ENCODE measurements around the gene FLOT1. TPM values are rescaled to one million over a fixed set of nuclear protein-coding genes. Genes with fewer than 3 reads are reported as not detected.
A peak's percentile ranks its signal among the peaks of the same experiment; 100 is the strongest.

The FLOT1 gene
- total RNA-seq, 2 experiments from 2014 or later = 155 to 188 TPM

GRCh38 chr6:30744054-30744805 lies 1.7 kb upstream of the FLOT1 start, which contains the start of gene IER3:
Gene IER3 (minus strand): TSS chr6:30744547. CDS start chr6:30744518, 29 bp downstream.
- Mint-ChIP-seq H3K4me3 (peak within 1 kb of the TSS; percentile 96), H3K9me3 (ENCODE audit: low read depth) (no peaks in the 10 kb centered on the region), H3K27me3 (no peaks in the 10 kb centered on the region), H3K36me3 (ENCODE audit: low read depth) (peaks cover 48% of the 10 kb centered on the region), H3K4me1 (peaks cover 63% of the 10 kb centered on the region), H3K27ac (peak within 1 kb of the TSS; percentile 95)
- DNase-seq (peak; percentile 93), ATAC-seq (peak; percentile 47)
- CTCF ChIA-PET = interaction anchor here (0.7 to 1.5 kb wide), 5 partner anchors 18 to 350 kb away, joined by 3 to 9 read pairs (median 3); no protein-coding TSS in a partner anchor
- intact Hi-C loops (cut with DNase I, micrococcal nuclease) = loop anchor here (1.0 to 10.0 kb wide), 7 partner anchors 25 to 611 kb away; partner anchors contain the start of genes HLA-B (in 1 of the 2) and VARS2 (in 1 of the 2)
- POLR2A ChIA-PET = interaction anchor here (0.5 to 1.6 kb wide), 10 partner anchors 9 to 97 kb away, joined by 3 to 10 read pairs (median 4); partner anchors contain the start of gene MDC1

GRCh38 chr6:30743099-30744053 lies 889 bp upstream of the FLOT1 start:
- ATAC-seq (peak; percentile 10), DNase-seq (peak; percentile 70)
- H3K4me3 Mint-ChIP-seq = peak overlapping the region; percentile 96
- H3K4me1 Mint-ChIP-seq = peaks cover 67% of the 10 kb centered on the region
- CTCF ChIA-PET = interaction anchor here (0.6 to 1.5 kb wide), 5 partner anchors 14 to 77 kb away, joined by 3 to 9 read pairs (median 4); no protein-coding TSS in a partner anchor
- H3K27ac Mint-ChIP-seq = peak overlapping the region; percentile 95
- POLR2A ChIA-PET = interaction anchor here (0.6 to 1.4 kb wide), 4 partner anchors 8 to 141 kb away, joined by 3 to 9 read pairs (median 4); no protein-coding TSS in a partner anchor
- intact Hi-C loops (cut with DNase I, micrococcal nuclease) = loop anchor here (1.0 to 10.0 kb wide), 10 partner anchors 8 to 611 kb away; partner anchors contain the start of genes HLA-B (in 1 of the 2), TUBB (in 1 of the 2) and VARS2 (in 1 of the 2)
- H3K36me3 Mint-ChIP-seq (ENCODE audit: low read depth) = peaks cover 56% of the 10 kb centered on the region
- H3K27me3 Mint-ChIP-seq = no peaks in the 10 kb centered on the region
- H3K9me3 Mint-ChIP-seq (ENCODE audit: low read depth) = no peaks in the 10 kb centered on the region

GRCh38 chr6:30741789-30742315 lies 635 bp downstream of the FLOT1 start:
- Mint-ChIP-seq H3K27ac (peak overlapping the region; percentile 79), H3K4me3 (peak overlapping the region; percentile 96), H3K36me3 (ENCODE audit: low read depth) (peaks cover 71% of the 10 kb centered on the region), H3K4me1 (peaks cover 69% of the 10 kb centered on the region), H3K9me3 (ENCODE audit: low read depth) (peaks cover 2% of the 10 kb centered on the region), H3K27me3 (no peaks in the 10 kb centered on the region)
- ChIA-PET POLR2A (interaction anchor here (0.6 kb wide), 1 partner anchor 20 kb away, joined by 4 read pairs; no protein-coding TSS in a partner anchor), CTCF (interaction anchor here (0.7 to 2.6 kb wide), 5 partner anchors 16 to 439 kb away, joined by 3 to 15 read pairs (median 3); no protein-coding TSS in a partner anchor)
- DNase-seq (no peak), ATAC-seq (peak; percentile 4)
- intact Hi-C loops (cut with DNase I, micrococcal nuclease) = loop anchor here (1.0 to 10.0 kb wide), 10 partner anchors 21 to 613 kb away; partner anchors contain the start of genes C6orf136 (in 1 of the 2), GNL1 (in 1 of the 2), HLA-B (in 1 of the 2) and MRPS18B (in 1 of the 2)

GRCh38 chr6:30741063-30741779 lies 1.3 kb downstream of the FLOT1 start:
- DNase-seq (peak; percentile 37), ATAC-seq (no peak)
- peak overlapping the region; percentile 96 for H3K4me3 Mint-ChIP-seq
- H3K4me1 Mint-ChIP-seq = peaks cover 71% of the 10 kb centered on the region
- POLR2A ChIA-PET = no interaction called here
- CTCF ChIA-PET = interaction anchor here (0.6 to 2.6 kb wide), 10 partner anchors 13 to 439 kb away, joined by 3 to 15 read pairs (median 3); partner anchors contain the start of gene VARS2
- intact Hi-C loops (cut with DNase I, micrococcal nuclease) = loop anchor here in 1 of 2 experiments (10.0 kb wide), 1 partner anchor 614 kb away; the partner anchor contains the start of gene HLA-B
- peaks cover 2% of the 10 kb centered on the region for H3K9me3 Mint-ChIP-seq (ENCODE audit: low read depth)
- no peaks in the 10 kb centered on the region for H3K27me3 Mint-ChIP-seq
- peak overlapping the region; percentile 79 for H3K27ac Mint-ChIP-seq
- peaks cover 77% of the 10 kb centered on the region for H3K36me3 Mint-ChIP-seq (ENCODE audit: low read depth)

- POLR2A ChIA-PET = no interaction called here
- Mint-ChIP-seq H3K27me3 (no peaks in the 10 kb centered on the region), H3K4me1 (peaks cover 78% of the 10 kb centered on the region), H3K9me3 (ENCODE audit: low read depth) (peaks cover 2% of the 10 kb centered on the region), H3K36me3 (ENCODE audit: low read depth) (peaks cover 84% of the 10 kb centered on the region), H3K4me3 (peak overlapping the region; percentile 96), H3K27ac (peak overlapping the region; percentile 51)
- ATAC-seq = no peak
- intact Hi-C loops (cut with DNase I, micrococcal nuclease) = loop anchor here in 1 of 2 experiments (10.0 kb wide), 1 partner anchor 614 kb away; the partner anchor contains the start of gene HLA-B
- DNase-seq = no peak
- CTCF ChIA-PET = interaction anchor here (0.6 to 2.6 kb wide), 11 partner anchors 10 to 257 kb away, joined by 3 to 15 read pairs (median 3); partner anchors contain the start of gene VARS2
These were observed 2.0 kb downstream of the FLOT1 start for GRCh38 chr6:30740540-30740870.

GRCh38 chr6:30738532-30738931 lies 4.0 kb downstream of the FLOT1 start:
- no peaks in the 10 kb centered on the region for H3K27me3 Mint-ChIP-seq
- CTCF ChIA-PET = interaction anchor here (0.6 to 7.1 kb wide), 8 partner anchors 8 to 248 kb away, joined by 3 to 46 read pairs (median 5); no protein-coding TSS in a partner anchor
- DNase-seq (no peak), ATAC-seq (no peak)
- intact Hi-C loops (cut with DNase I, micrococcal nuclease) = loop anchor here in 1 of 2 experiments (10.0 kb wide), 1 partner anchor 346 kb away; no protein-coding TSS in a partner anchor
- H3K27ac Mint-ChIP-seq = peak overlapping the region; percentile 39
- POLR2A ChIA-PET = interaction anchor here (0.5 to 1.4 kb wide), 4 partner anchors 21 to 83 kb away, joined by 4 to 5 read pairs (median 4); partner anchors contain the start of gene MDC1
- peaks cover 82% of the 10 kb centered on the region for H3K4me1 Mint-ChIP-seq
- H3K9me3 Mint-ChIP-seq (ENCODE audit: low read depth) = peaks cover 2% of the 10 kb centered on the region
- H3K36me3 Mint-ChIP-seq (ENCODE audit: low read depth) = peaks cover 92% of the 10 kb centered on the region
- H3K4me3 Mint-ChIP-seq = peak overlapping the region; percentile 23

GRCh38 chr6:30735668-30736314 lies 6.7 kb downstream of the FLOT1 start:
- ChIA-PET CTCF (interaction anchor here (0.6 to 7.1 kb wide), 16 partner anchors 13 to 252 kb away, joined by 3 to 46 read pairs (median 4); no protein-coding TSS in a partner anchor), POLR2A (interaction anchor here (0.6 to 2.0 kb wide), 14 partner anchors 8 to 242 kb away, joined by 3 to 28 read pairs (median 4); partner anchors contain the start of genes IER3, MDC1 and TUBB)
- ATAC-seq = peak; percentile 36
- peak overlapping the region; percentile 90 for H3K27ac Mint-ChIP-seq
- peaks cover 2% of the 10 kb centered on the region for H3K9me3 Mint-ChIP-seq (ENCODE audit: low read depth)
- peaks cover 81% of the 10 kb centered on the region for H3K4me1 Mint-ChIP-seq
- no peaks in the 10 kb centered on the region for H3K27me3 Mint-ChIP-seq
- DNase-seq = peak; percentile 59
- H3K4me3 Mint-ChIP-seq = peak overlapping the region; percentile 57
- peaks cover 85% of the 10 kb centered on the region for H3K36me3 Mint-ChIP-seq (ENCODE audit: low read depth)
- intact Hi-C loops (cut with DNase I, micrococcal nuclease) = loop anchor here in 1 of 2 experiments (1.0 to 10.0 kb wide), 4 partner anchors 8 to 349 kb away; partner anchors contain the start of gene TUBB

GRCh38 chr6:30732237-30732943 lies 10.1 kb downstream of the FLOT1 start:
- intact Hi-C loops (cut with DNase I, micrococcal nuclease) = loop anchor here (5.0 to 10.0 kb wide), 3 partner anchors 250 to 355 kb away; no protein-coding TSS in a partner anchor

More at GRCh38 chr6:30732237-30732943, 10.1 kb downstream of the FLOT1 start:
- H3K9me3 Mint-ChIP-seq (ENCODE audit: low read depth) = no peaks in the 10 kb centered on the region
- ATAC-seq (no peak), DNase-seq (no peak)
- H3K36me3 Mint-ChIP-seq (ENCODE audit: low read depth) = peaks cover 67% of the 10 kb centered on the region
- H3K27me3 Mint-ChIP-seq = no peaks in the 10 kb centered on the region
- ChIA-PET POLR2A (interaction anchor here (0.7 kb wide), 1 partner anchor 28 kb away, joined by 3 read pairs; no protein-coding TSS in a partner anchor), CTCF (interaction anchor here (1.0 to 7.1 kb wide), 13 partner anchors 9 to 249 kb away, joined by 3 to 59 read pairs (median 9); partner anchors contain the start of gene VARS2)
- H3K4me1 Mint-ChIP-seq = peaks cover 58% of the 10 kb centered on the region
- no peak overlapping the region for H3K27ac Mint-ChIP-seq
- H3K4me3 Mint-ChIP-seq = no peak overlapping the region

All from activated CD4-positive, alpha-beta T cell treated with anti-CD3 and anti-CD28 coated beads for 36 hours (primary cell).